ENCODE measurements around the gene CCDC185.

- TF ChIP-seq CTCF (IDR thresholded peaks at IDR 0.05), result no peak
- TF ChIP-seq POLR2A (IDR thresholded peaks at IDR 0.05), result no peak
Measured at GRCh38 chr1:223393275-223394214, at the start of gene CCDC185.

Data from lower leg skin (tissue), 3 donors.